Endothelial cell (in vitro differentiated cells): ENCODE data around the gene INHBE. TPM values are rescaled to one million over a fixed set of nuclear protein-coding genes. Genes with fewer than 3 reads are reported as not detected.

Experiments
- DNase-seq: peaks from one replicate; pipeline ENCODE4 v3.0.0; 2021; ENCODE audit warnings: low spot score
- H3K27ac Mint-ChIP-seq: one replicate; pipeline ENCODE4 v1.8.0; 2021; ENCODE audit warnings: mixed read lengths, inconsistent platforms; ENCODE audit not compliant: unreplicated experiment
- H3K27me3 Mint-ChIP-seq: one replicate; pipeline ENCODE4 v1.8.0; 2021; ENCODE audit warnings: mild to moderate bottlenecking, moderate library complexity, mixed read lengths, inconsistent platforms; ENCODE audit not compliant: unreplicated experiment
- H3K36me3 Mint-ChIP-seq: one replicate; pipeline ENCODE4 v1.8.0; 2021; ENCODE audit warnings: mild to moderate bottlenecking, low read depth, mixed read lengths, inconsistent platforms; ENCODE audit not compliant: unreplicated experiment
- H3K4me1 Mint-ChIP-seq: one replicate; pipeline ENCODE4 v1.8.0; 2021; ENCODE audit warnings: mild to moderate bottlenecking, mixed read lengths, inconsistent platforms; ENCODE audit not compliant: unreplicated experiment
- H3K4me3 Mint-ChIP-seq: one replicate; pipeline ENCODE4 v1.8.0; 2021; ENCODE audit warnings: mild to moderate bottlenecking, mixed read lengths, inconsistent platforms; ENCODE audit not compliant: unreplicated experiment
- H3K9me3 Mint-ChIP-seq: one replicate; pipeline ENCODE4 v1.8.0; 2021; ENCODE audit warnings: mixed read lengths, inconsistent platforms; ENCODE audit not compliant: unreplicated experiment
- total RNA-seq: library from RNA; stranded (reverse); fragmentation: NEBNext Ultra II Directional; extraction: Animal tissue kit (Norgen Biotek cat#: 25700); gene quantifications from one replicate; pipeline ENCODE4 v1.2.1, GENCODE V29; 2021; ENCODE audit not compliant: unreplicated experiment
- TF ChIP-seq, protein P1 (sequence below): fragments of 200-600 bp; sonication (generic); IDR thresholded peaks from one replicate; pipeline ENCODE4 v1.5.0; 2021; ENCODE audit warnings: antibody characterized with exemption; ENCODE audit not compliant: unreplicated experiment

The INHBE gene
- total RNA-seq, 1 donor from 2014 or later = not detected

DNA sequence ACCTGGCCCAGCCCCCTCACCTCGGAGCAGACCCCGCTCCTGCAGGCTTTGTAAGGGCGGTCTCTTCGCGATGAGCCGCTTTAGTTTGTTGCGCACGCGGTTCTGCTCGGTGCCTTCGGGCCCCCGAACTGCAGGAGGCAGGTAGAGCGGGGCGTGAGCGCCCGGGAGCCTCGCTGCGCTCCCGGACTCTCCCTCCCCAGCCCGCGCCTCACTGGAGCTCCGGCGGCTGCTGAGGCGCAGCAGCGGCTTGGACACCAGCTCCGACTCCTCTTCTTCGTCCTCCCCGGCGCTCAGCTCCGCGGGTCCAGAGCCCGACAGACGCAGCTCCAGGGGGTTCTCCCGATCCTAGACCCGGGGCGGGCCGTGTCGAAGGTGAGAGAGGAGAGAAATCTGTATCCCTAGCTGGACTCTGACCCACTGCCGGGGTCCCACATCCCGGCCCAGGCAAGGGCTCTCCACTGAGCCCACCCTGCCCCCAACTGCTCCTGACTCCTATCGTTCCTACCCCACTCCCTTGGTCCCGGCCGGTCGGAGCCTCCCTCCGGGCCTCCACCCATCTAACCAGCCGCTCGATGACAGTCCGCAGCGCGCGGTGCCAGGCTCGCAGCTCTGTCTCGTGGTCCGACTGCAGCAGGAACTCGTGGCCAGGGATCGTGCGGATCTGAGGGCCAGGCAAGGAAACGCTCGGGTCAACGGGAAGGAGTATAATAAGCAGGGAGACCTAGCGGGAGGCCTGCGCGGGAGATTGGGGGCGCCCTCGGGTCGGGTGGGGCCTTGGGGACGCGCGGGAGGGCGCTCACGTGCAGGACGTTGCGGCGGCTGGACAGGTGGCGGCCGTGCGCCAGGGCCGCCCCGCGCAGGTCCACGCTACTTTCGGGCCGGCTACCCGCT is 20.4 kb downstream of the INHBE start:
- peak overlapping the region; percentile 90 for H3K4me3 Mint-ChIP-seq
- H3K27ac Mint-ChIP-seq = no peak overlapping the region
- peaks cover 33% of the 10 kb centered on the region for H3K36me3 Mint-ChIP-seq
- H3K27me3 Mint-ChIP-seq = peaks cover 26% of the 10 kb centered on the region
- no peaks in the 10 kb centered on the region for H3K9me3 Mint-ChIP-seq
- peak; percentile 55 for DNase-seq
- peaks cover 50% of the 10 kb centered on the region for H3K4me1 Mint-ChIP-seq
- TF ChIP-seq, protein P1, sequence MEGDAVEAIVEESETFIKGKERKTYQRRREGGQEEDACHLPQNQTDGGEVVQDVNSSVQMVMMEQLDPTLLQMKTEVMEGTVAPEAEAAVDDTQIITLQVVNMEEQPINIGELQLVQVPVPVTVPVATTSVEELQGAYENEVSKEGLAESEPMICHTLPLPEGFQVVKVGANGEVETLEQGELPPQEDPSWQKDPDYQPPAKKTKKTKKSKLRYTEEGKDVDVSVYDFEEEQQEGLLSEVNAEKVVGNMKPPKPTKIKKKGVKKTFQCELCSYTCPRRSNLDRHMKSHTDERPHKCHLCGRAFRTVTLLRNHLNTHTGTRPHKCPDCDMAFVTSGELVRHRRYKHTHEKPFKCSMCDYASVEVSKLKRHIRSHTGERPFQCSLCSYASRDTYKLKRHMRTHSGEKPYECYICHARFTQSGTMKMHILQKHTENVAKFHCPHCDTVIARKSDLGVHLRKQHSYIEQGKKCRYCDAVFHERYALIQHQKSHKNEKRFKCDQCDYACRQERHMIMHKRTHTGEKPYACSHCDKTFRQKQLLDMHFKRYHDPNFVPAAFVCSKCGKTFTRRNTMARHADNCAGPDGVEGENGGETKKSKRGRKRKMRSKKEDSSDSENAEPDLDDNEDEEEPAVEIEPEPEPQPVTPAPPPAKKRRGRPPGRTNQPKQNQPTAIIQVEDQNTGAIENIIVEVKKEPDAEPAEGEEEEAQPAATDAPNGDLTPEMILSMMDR = no peak

GRCh38 chr12:57476162-57476992 is 21.3 kb downstream of the INHBE start:
- peak; percentile 63 for DNase-seq
- peaks cover 33% of the 10 kb centered on the region for H3K36me3 Mint-ChIP-seq
- TF ChIP-seq, protein P1 = peak; percentile 37
- H3K4me3 Mint-ChIP-seq = peak overlapping the region; percentile 91
- peaks cover 55% of the 10 kb centered on the region for H3K4me1 Mint-ChIP-seq
- peaks cover 26% of the 10 kb centered on the region for H3K27me3 Mint-ChIP-seq
- H3K9me3 Mint-ChIP-seq = no peaks in the 10 kb centered on the region
- peak overlapping the region; percentile 91 for H3K27ac Mint-ChIP-seq

GRCh38 chr12:57476993-57477709 is 22.0 kb downstream of the INHBE start:
- Mint-ChIP-seq H3K27me3 (peaks cover 30% of the 10 kb centered on the region), H3K4me1 (peaks cover 61% of the 10 kb centered on the region), H3K9me3 (no peaks in the 10 kb centered on the region), H3K27ac (peak overlapping the region; percentile 91), H3K4me3 (peak overlapping the region; percentile 91), H3K36me3 (peaks cover 33% of the 10 kb centered on the region)
- TF ChIP-seq, protein P1 = no peak
- no peak for DNase-seq

GRCh38 chr12:57477710-57478681 is 22.9 kb downstream of the INHBE start:
- Mint-ChIP-seq H3K9me3 (no peaks in the 10 kb centered on the region), H3K4me3 (peak overlapping the region; percentile 91), H3K36me3 (peaks cover 29% of the 10 kb centered on the region), H3K4me1 (peaks cover 61% of the 10 kb centered on the region), H3K27me3 (peaks cover 28% of the 10 kb centered on the region), H3K27ac (peak overlapping the region; percentile 91)
- TF ChIP-seq, protein P1 = no peak
- DNase-seq = no peak
